Brain microvascular endothelial cell (primary cell): Measurements from ENCODE around the gene AGRN.

Experiments
- DNase-seq: peaks from one replicate; pipeline ENCODE4 v3.0.0-alpha.2; 2020
- H3K27ac ChIP-seq: fragments of 250-450 bp; sonication (Bioruptor Pico); 2 replicates; pipeline ENCODE4 v1.5.1; 2020; ENCODE audit warnings: mild to moderate bottlenecking, moderate library complexity
- H3K27me3 ChIP-seq: fragments of 250-450 bp; sonication (Bioruptor Pico); replicated peaks from 2 replicates; pipeline ENCODE4 v1.5.1; 2020; ENCODE audit warnings: mild to moderate bottlenecking
- H3K36me3 ChIP-seq: fragments of 250-450 bp; sonication (Bioruptor Pico); replicated peaks from 2 replicates; pipeline ENCODE4 v1.5.1; 2020; ENCODE audit warnings: mild to moderate bottlenecking
- H3K4me3 ChIP-seq: 2 replicates; pipeline ENCODE4 v1.5.1; 2011; ENCODE audit warnings: low read depth, mild to moderate bottlenecking, control low read depth, low read length, moderate library complexity
- in situ Hi-C: cut with HindIII; loops from 2 replicates; pipeline ENCODE4 v1.10.0; 2017; ENCODE audit warnings: low sequenced_read_pairs, low pct_ligation_motif_present
- TF ChIP-seq, protein P1 (sequence below): IDR thresholded peaks from 2 replicates; pipeline ENCODE4 v1.5.1; 2011; ENCODE audit warnings: low read depth, mild to moderate bottlenecking, moderate library complexity, low read length, control low read depth, inconsistent platforms; ENCODE audit errors: missing control alignments

Gene AGRN

DNA sequence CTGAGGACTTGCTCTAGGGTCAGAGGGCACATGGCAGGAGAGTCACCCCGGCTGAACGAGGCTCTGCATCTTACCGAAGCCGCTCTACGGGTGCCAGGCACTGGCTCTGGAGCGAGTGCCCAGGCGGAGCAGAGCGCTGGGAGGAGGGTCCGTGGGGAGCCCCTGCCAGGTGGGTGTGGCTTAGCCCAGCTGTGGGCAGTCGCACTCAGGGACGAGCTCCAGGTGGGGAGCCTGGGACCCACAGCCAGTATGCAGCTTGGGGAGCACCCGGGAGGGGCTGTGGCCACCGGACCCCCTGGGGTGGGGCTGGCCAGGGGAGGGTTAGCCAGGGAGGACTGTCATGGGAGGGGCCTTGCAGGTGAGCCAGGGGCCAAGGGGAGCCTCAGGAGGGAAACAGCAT, 3.8 kb downstream of the AGRN start:
- H3K27ac ChIP-seq = no peak overlapping the region
- in situ Hi-C loops = no loop called here
- TF ChIP-seq, protein P1, sequence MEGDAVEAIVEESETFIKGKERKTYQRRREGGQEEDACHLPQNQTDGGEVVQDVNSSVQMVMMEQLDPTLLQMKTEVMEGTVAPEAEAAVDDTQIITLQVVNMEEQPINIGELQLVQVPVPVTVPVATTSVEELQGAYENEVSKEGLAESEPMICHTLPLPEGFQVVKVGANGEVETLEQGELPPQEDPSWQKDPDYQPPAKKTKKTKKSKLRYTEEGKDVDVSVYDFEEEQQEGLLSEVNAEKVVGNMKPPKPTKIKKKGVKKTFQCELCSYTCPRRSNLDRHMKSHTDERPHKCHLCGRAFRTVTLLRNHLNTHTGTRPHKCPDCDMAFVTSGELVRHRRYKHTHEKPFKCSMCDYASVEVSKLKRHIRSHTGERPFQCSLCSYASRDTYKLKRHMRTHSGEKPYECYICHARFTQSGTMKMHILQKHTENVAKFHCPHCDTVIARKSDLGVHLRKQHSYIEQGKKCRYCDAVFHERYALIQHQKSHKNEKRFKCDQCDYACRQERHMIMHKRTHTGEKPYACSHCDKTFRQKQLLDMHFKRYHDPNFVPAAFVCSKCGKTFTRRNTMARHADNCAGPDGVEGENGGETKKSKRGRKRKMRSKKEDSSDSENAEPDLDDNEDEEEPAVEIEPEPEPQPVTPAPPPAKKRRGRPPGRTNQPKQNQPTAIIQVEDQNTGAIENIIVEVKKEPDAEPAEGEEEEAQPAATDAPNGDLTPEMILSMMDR = no peak
- no peak overlapping the region for H3K4me3 ChIP-seq
- H3K36me3 ChIP-seq = peaks cover 19% of the 10 kb centered on the region
- no peak for DNase-seq
- H3K27me3 ChIP-seq = no peaks in the 10 kb centered on the region

DNA sequence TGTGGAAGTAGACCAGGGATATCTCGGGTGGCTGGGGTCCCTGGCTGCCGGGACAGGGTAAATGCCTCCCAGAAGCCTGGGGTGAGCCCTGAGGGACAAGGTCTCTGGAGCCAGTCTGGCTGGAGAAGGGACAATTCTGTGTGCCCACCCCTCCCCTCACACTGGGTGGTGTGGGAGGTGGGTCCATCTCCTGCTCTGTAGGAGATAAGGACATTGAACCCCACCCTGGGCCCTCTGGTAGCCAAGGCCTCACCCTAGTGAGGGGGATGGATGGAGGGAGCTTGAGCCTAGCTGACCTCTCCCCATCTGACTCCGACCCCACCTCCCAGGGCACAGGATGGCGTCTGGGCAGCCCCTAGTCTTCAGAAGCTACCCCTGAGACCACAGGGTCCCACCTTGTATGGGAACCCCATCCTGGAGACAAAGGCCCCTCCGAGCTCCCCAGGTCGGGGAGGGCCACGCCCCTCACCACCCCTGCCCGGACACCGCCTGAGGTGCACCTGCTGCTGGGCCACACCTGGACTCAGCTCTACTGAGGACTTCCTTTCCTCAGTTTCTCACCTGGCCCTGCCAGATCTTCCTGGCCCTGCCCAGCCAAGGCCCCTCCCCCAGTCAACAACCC, 4.3 kb downstream of the AGRN start:
- in situ Hi-C loops = no loop called here
- Histone ChIP-seq H3K4me3 (no peak overlapping the region), H3K27me3 (no peaks in the 10 kb centered on the region), H3K36me3 (peaks cover 19% of the 10 kb centered on the region), H3K27ac (no peak overlapping the region)
- TF ChIP-seq, protein P1 = no peak
- no peak for DNase-seq

DNA sequence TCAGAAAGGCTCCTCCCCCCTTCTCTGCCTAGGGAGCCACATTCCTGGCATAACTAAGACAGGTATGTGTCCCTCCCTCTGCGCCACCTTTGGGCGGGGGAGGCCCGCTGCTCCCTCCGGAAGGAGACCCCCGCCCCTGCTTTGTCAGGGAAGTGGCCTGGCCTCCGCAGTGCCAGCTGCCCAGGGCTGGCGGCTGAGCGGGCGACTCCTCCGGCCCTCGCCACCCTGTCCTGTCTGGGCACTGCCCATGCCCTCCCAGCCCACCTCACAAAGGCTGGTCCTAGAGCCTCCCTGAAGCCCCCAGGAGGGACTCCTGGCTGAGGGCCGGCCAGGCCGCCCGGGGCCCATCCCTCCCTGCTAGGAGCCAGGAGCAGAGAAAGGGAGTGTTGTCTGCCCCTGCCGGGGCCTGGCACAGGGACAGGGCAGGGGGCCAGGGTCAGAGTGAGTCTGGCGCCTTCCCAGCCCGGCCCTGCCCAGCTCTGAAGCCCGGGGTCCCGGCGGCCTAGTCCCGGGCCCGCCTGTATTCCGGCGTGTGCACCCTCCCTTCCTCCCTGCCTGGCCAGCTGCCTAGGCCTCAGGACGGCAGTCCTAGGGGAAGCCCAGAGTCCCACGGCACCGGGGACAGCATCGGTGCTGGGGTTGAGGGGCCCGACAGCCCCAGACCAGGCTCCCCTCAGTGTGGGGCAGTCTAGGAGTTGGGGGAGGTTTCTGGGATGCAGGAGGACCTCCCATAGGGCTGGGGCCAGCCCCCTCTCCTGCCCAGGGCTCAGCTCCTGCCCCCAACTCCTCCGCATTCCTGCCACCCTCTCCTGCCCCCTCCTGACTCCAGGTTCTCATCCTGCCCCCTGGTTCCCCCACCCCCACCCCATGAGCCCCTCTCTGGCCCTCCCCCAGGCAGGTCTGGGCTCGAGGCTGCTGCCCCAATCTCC, 5.1 kb downstream of the AGRN start:
- Histone ChIP-seq H3K27me3 (no peaks in the 10 kb centered on the region), H3K4me3 (no peak overlapping the region), H3K27ac (no peak overlapping the region), H3K36me3 (peaks cover 19% of the 10 kb centered on the region)
- TF ChIP-seq, protein P1 = no peak
- in situ Hi-C loops = no loop called here
- DNase-seq = no peak

DNA sequence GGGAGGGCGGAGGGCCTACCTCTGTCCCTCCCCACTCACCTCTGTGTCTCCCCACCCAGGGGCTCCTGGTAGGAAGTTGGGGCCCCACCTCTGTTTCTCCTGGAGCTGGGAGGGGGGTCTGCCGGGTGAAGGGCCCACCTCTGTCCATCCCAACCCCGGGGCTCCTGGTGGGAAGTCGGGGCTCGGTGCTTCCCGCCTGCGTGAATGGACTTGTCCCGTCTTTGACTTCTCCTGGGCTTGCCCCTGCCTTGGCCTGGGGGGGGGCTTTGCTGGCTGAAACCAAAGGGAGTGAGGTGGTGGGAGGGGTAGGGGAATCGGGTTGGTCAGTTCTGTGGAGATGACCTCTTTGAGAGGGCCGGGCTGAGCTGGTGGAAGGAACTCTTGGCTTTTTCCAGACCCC, 5.8 kb downstream of the AGRN start:
- TF ChIP-seq, protein P1 = no peak
- Histone ChIP-seq H3K27me3 (no peaks in the 10 kb centered on the region), H3K27ac (no peak overlapping the region), H3K36me3 (peaks cover 19% of the 10 kb centered on the region), H3K4me3 (no peak overlapping the region)
- DNase-seq = no peak
- in situ Hi-C loops = no loop called here

DNA sequence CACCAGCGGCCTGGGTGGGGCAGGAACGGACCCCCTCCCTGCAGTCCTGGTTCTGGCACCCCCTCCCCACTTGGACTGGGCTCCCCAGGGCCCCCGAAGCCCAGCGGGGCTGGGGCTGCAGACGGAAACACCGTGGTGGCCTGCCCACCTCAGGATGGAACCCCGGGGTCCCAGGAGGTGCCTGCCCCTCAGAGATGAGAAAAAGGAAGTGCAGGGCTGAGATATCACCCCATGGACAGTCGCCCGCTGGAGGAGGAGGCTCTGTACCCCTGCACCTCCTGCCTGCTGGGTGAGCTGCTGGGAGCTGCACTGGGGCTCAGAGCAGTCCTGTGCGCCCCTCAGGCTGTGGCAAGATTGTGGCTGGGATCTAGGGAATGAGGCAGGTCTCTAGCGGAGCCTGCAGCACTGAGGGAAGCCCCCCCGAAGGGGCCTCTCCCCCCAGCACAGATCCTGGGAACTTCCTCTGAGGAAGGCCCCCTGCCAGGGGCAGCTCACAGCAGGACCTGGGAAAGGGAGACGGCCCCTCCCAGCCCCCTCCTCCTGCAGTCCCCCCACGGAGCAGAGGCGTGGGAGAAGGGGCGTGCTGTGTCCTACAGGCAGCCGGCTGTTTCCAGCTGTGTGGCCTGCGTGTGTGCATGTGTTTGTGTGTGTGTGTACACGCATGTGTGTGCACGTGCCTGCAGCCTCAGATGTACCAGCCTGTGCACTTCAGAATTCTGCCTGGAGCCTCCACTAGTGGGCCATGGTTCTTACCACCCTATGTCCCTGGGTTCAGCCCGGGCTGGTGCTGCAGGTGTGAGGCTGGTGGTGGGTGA, 6.9 kb downstream of the AGRN start:
- in situ Hi-C loops = no loop called here

More for the DNA sequence above, 6.9 kb downstream of the AGRN start:
- TF ChIP-seq, protein P1 = no peak
- Histone ChIP-seq H3K36me3 (peaks cover 19% of the 10 kb centered on the region), H3K4me3 (no peak overlapping the region), H3K27ac (no peak overlapping the region), H3K27me3 (no peaks in the 10 kb centered on the region)
- DNase-seq = no peak
